Measurements from ENCODE around the gene GSTM4.

The GSTM4 gene

GRCh38 chr1:109661391-109661790, 5.5 kb downstream of the GSTM4 start:
- H3K4me3 ChIP-seq (ENCODE audit: low read depth, low read length), result no peak overlapping the region
- H3K27me3 ChIP-seq (ENCODE audit: control insufficient read depth, insufficient read depth, low read length), result no peaks in the 10 kb centered on the region
- TF ChIP-seq, protein P1, sequence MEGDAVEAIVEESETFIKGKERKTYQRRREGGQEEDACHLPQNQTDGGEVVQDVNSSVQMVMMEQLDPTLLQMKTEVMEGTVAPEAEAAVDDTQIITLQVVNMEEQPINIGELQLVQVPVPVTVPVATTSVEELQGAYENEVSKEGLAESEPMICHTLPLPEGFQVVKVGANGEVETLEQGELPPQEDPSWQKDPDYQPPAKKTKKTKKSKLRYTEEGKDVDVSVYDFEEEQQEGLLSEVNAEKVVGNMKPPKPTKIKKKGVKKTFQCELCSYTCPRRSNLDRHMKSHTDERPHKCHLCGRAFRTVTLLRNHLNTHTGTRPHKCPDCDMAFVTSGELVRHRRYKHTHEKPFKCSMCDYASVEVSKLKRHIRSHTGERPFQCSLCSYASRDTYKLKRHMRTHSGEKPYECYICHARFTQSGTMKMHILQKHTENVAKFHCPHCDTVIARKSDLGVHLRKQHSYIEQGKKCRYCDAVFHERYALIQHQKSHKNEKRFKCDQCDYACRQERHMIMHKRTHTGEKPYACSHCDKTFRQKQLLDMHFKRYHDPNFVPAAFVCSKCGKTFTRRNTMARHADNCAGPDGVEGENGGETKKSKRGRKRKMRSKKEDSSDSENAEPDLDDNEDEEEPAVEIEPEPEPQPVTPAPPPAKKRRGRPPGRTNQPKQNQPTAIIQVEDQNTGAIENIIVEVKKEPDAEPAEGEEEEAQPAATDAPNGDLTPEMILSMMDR (IDR thresholded peaks at IDR 0.05), result no peak
- no peaks in the 10 kb centered on the region for H3K9me3 ChIP-seq (ENCODE audit: control insufficient read depth, low read length)
- peaks cover 4% of the 10 kb centered on the region for H3K4me1 ChIP-seq
- no peaks in the 10 kb centered on the region for H3K36me3 ChIP-seq (ENCODE audit: control insufficient read depth, insufficient read depth, low read length)
- no peaks in the 10 kb centered on the region for H3K79me2 ChIP-seq
- H3K4me2 ChIP-seq (ENCODE audit: low read length), result no peak overlapping the region
- H3K9ac ChIP-seq, result no peak overlapping the region
- H3K27ac ChIP-seq, result no peak overlapping the region
- no peak overlapping the region for H2AFZ ChIP-seq

- no peak overlapping the region for H3K4me2 ChIP-seq (ENCODE audit: low read length)
- no peaks in the 10 kb centered on the region for H3K27me3 ChIP-seq (ENCODE audit: control insufficient read depth, insufficient read depth, low read length)
- H2AFZ ChIP-seq, result no peak overlapping the region
- TF ChIP-seq, protein P1 (IDR thresholded peaks at IDR 0.05), result no peak
- peaks cover 4% of the 10 kb centered on the region for H3K4me1 ChIP-seq
- H3K79me2 ChIP-seq, result no peaks in the 10 kb centered on the region
- no peaks in the 10 kb centered on the region for H3K36me3 ChIP-seq (ENCODE audit: control insufficient read depth, insufficient read depth, low read length)
- H3K4me3 ChIP-seq (ENCODE audit: low read depth, low read length), result no peak overlapping the region
- H3K27ac ChIP-seq, result no peak overlapping the region
- no peaks in the 10 kb centered on the region for H3K9me3 ChIP-seq (ENCODE audit: control insufficient read depth, low read length)
- no peak overlapping the region for H3K9ac ChIP-seq
These were observed 8.8 kb downstream of the GSTM4 start for GRCh38 chr1:109664671-109665070.

- H3K4me3 ChIP-seq (ENCODE audit: low read depth, low read length), result peak within 1 kb of the TSS; percentile 61
- no peaks in the 10 kb centered on the region for H3K9me3 ChIP-seq (ENCODE audit: control insufficient read depth, low read length)
- H3K9ac ChIP-seq, result no peak within 1 kb of the TSS
- peak within 1 kb of the TSS; percentile 34 for H2AFZ ChIP-seq
- peak within 1 kb of the TSS; percentile 85 for H3K4me2 ChIP-seq (ENCODE audit: low read length)
- no peaks in the 10 kb centered on the region for H3K79me2 ChIP-seq
- H3K27ac ChIP-seq, result no peak within 1 kb of the TSS
- no peaks in the 10 kb centered on the region for H3K27me3 ChIP-seq (ENCODE audit: control insufficient read depth, insufficient read depth, low read length)
- no peaks in the 10 kb centered on the region for H3K4me1 ChIP-seq
- TF ChIP-seq, protein P1 (IDR thresholded peaks at IDR 0.05), result no peak
- H3K36me3 ChIP-seq (ENCODE audit: control insufficient read depth, insufficient read depth, low read length), result no peaks in the 10 kb centered on the region
These were observed 11.7 kb downstream of the GSTM4 start, which contains the start of gene GSTM2 for GRCh38 chr1:109667452-109668122. TSS of gene GSTM2 (plus strand) at chr1:109668057. CDS start at chr1:109668116, 59 bp downstream.

DNA sequence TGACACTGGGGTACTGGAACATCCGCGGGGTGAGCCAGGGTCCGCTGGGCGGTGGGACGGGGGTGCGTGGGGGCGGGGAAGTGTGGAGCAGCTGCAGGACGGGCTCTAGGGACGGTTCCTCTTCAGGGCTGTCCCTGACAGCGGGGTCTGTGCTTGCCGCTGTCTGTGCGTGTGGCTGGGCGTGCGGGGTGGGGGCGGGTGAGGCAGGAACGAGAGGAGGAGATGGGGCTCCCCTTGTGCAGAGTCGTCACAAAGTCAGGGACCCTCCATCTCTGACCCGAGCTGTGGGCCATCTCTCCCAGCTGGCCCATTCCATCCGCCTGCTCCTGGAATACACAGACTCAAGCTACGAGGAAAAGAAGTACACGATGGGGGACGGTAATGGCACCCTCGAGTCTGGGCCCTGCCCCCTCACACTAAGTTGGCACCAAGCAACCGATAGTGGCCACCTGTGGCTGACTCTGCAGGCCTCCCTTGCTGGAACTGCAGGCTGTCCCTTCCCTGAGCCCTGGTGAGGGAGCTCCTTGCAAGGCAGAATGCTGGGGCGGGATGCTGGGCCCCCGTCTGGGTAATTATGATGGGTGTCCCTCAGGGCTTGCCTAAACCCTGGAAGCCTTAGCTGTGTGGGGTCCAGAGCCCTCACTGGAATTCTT, 12.3 kb downstream of the GSTM4 start:
- TF ChIP-seq, protein P1 (IDR thresholded peaks at IDR 0.05), result no peak
- Histone ChIP-seq H3K4me3 (ENCODE audit: low read depth, low read length) (peak overlapping the region; percentile 61), H3K4me1 (no peaks in the 10 kb centered on the region), H3K4me2 (ENCODE audit: low read length) (peak overlapping the region; percentile 85), H3K36me3 (ENCODE audit: control insufficient read depth, insufficient read depth, low read length) (no peaks in the 10 kb centered on the region), H3K27ac (no peak overlapping the region), H2AFZ (peak overlapping the region; percentile 34), H3K9me3 (ENCODE audit: control insufficient read depth, low read length) (no peaks in the 10 kb centered on the region), H3K9ac (no peak overlapping the region), H3K27me3 (ENCODE audit: control insufficient read depth, insufficient read depth, low read length) (no peaks in the 10 kb centered on the region), H3K79me2 (no peaks in the 10 kb centered on the region)
